Gastroesophageal sphincter (tissue), 4 donors: ENCODE results near the gene MPL. TPM values are rescaled to one million over a fixed set of nuclear protein-coding genes. Genes with fewer than 3 reads are reported as not detected.
"Not testable (repeated sequence)": the region's sequence is repeated elsewhere in the genome, so short reads cannot be mapped to it uniquely, and the experiment has no call there.

ENCODE experiments used
- ATAC-seq: fragments of 150-250 bp; one replicate; pipeline ENCODE4 v1.9.1; 2016; ENCODE audit warnings: mild to moderate bottlenecking, moderate library complexity
- H3K27ac ChIP-seq, 4 donors: fragments of 200-600 bp; sonication (generic) in 3 of 4; 1 replicate in 3 of 4; 2 replicates in 1 of 4; pipeline ENCODE4 v1.5.1; 2016 to 2019
- H3K27me3 ChIP-seq: fragments of 200-600 bp; sonication (generic); one replicate; pipeline ENCODE4 v1.5.1; 2019
- H3K36me3 ChIP-seq, 2 donors: fragments of 200-600 bp; sonication (generic); one replicate each; pipeline ENCODE4 v1.5.1; 2019; ENCODE audit warnings: control low read depth in 1 of 2
- H3K4me1 ChIP-seq, 3 donors: fragments of 200-600 bp; sonication (generic); 1 replicate in 2 of 3; 2 replicates in 1 of 3; pipeline ENCODE4 v1.5.1; 2016 to 2019; ENCODE audit warnings: control low read depth in 2 of 3
- H3K4me3 ChIP-seq, 2 donors: fragments of 200-600 bp; sonication (generic); one replicate each; pipeline ENCODE4 v1.5.1; 2019; ENCODE audit warnings: mild to moderate bottlenecking in 1 of 2, moderate library complexity in 1 of 2
- H3K9me3 ChIP-seq, 3 donors: fragments of 200-600 bp; sonication (generic); one replicate each; pipeline ENCODE4 v1.5.1; 2017 to 2019; ENCODE audit warnings: control low read depth in 2 of 3
- EP300 ChIP-seq: sonication (generic); formaldehyde crosslinking; IDR thresholded peaks from one replicate; pipeline ENCODE4 v1.6.1; 2017; ENCODE audit warnings: antibody characterized with exemption, mild to moderate bottlenecking
- POLR2A ChIP-seq, 2 donors: fragments of 450-650 bp; IDR thresholded peaks; one replicate each; pipeline ENCODE4 v1.6.1; 2017; ENCODE audit warnings: antibody characterized with exemption in 2 of 2, mild to moderate bottlenecking in 2 of 2, moderate library complexity in 1 of 2
- POLR2AphosphoS5 ChIP-seq: sonication (generic); formaldehyde crosslinking; IDR thresholded peaks from one replicate; pipeline ENCODE4 v1.6.1; 2017; ENCODE audit warnings: antibody characterized with exemption
- WGBS, 2 donors: methylation state at CpG; one replicate each; pipeline ENCODE4 v1.1.5; 2018; ENCODE audit warnings: low coverage in 1 of 2; 5-methylcytosine and 5-hydroxymethylcytosine counted together
- total RNA-seq, 4 donors: library from RNA; depleted of rRNA; stranded (reverse); fragments of >200 nt; gene quantifications; one replicate each; pipeline ENCODE4 v1.1.0, GENCODE V29; 2016
- TF ChIP-seq, protein P1 (sequence below), 4 experiments: fragments of 200-600 bp in 2 of 4; fragments of 450-650 bp in 2 of 4; sonication (generic) in 1 of 4; IDR thresholded peaks; one replicate each; pipeline ENCODE4 v1.5.1; 2017 to 2019; ENCODE audit warnings: antibody characterized with exemption in 4 of 4, mild to moderate bottlenecking in 2 of 4, moderate library complexity in 2 of 4

MPL gene
- total RNA-seq, 4 donors from 2014 or later, result 0.27 to 1.1 TPM; not detected in 2

DNA sequence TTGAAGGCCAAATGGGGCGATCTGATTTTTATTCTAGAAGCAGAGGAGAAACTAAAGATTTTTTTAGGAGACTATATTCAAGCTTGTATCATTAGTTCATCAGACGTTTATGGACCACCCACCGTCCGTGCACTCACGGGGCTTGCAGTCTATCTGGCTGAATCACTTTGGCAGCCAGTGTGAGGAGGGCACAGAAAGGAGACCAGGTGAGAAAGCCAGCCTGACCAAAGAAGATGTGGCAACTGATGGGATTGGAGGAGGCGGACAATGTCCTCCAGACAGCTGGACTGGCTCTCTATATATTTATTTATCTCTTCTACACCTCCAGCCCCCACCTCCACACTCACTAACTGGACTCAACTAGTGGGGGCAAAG, 31.0 kb downstream of the MPL start:
- peaks cover 6 to 47% (median 16%) of the 10 kb centered on the region in 3 donors for H3K4me1 ChIP-seq
- 4 to 20% methylated on average over 5 to 6 of the region's 6 CpGs for WGBS, 2 donors

DNA sequence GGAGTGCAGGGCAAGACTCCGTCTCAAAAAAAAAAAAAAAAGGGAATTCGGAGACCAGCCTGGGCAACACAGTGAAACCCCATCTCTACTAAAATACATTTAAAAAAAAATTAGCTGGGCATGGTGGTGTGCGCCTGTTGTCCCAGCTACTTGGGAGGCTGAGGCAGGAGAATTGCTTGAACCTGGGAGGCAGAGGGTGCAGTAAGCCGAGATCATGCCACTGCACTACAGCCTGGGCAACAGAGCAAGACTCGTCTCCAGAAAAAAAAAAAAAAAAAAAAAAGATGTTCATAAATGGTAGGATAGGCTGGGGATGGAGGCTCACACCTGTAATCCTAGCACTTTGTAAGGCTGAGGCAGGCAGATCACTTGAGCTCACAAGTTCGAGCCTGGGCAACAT, 32.2 kb downstream of the MPL start:
- not testable (repeated sequence) for ATAC-seq, H3K27ac ChIP-seq, H3K9me3 ChIP-seq, H3K4me3 ChIP-seq, H3K27me3 ChIP-seq
- 100% methylated on average over 1 to 5 of the region's 6 CpGs for WGBS, 2 donors
- Histone ChIP-seq H3K4me1 (peaks cover 6 to 49% (median 16%) of the 10 kb centered on the region in 3 donors), H3K36me3 (peaks cover 0 to 27% of the 10 kb centered on the region in 2 donors)

More for the DNA sequence above, 31.0 kb downstream of the MPL start:
- peaks cover 0 to 30% of the 10 kb centered on the region in 2 donors for H3K36me3 ChIP-seq
- TF ChIP-seq EP300 (no peak), POLR2A (IDR thresholded peaks at IDR 0.05) (no peak), POLR2AphosphoS5 (no peak)
- TF ChIP-seq, protein P1, sequence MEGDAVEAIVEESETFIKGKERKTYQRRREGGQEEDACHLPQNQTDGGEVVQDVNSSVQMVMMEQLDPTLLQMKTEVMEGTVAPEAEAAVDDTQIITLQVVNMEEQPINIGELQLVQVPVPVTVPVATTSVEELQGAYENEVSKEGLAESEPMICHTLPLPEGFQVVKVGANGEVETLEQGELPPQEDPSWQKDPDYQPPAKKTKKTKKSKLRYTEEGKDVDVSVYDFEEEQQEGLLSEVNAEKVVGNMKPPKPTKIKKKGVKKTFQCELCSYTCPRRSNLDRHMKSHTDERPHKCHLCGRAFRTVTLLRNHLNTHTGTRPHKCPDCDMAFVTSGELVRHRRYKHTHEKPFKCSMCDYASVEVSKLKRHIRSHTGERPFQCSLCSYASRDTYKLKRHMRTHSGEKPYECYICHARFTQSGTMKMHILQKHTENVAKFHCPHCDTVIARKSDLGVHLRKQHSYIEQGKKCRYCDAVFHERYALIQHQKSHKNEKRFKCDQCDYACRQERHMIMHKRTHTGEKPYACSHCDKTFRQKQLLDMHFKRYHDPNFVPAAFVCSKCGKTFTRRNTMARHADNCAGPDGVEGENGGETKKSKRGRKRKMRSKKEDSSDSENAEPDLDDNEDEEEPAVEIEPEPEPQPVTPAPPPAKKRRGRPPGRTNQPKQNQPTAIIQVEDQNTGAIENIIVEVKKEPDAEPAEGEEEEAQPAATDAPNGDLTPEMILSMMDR (IDR thresholded peaks at IDR 0.05), result no peak
- peak overlapping the region; percentile 35 to 96 (median 96) for H3K27ac ChIP-seq
- no peaks in the 10 kb centered on the region for H3K9me3 ChIP-seq
- no peak for ATAC-seq
- no peaks in the 10 kb centered on the region for H3K27me3 ChIP-seq
- H3K4me3 ChIP-seq, result peak overlapping the region; percentile 85 to 94

DNA sequence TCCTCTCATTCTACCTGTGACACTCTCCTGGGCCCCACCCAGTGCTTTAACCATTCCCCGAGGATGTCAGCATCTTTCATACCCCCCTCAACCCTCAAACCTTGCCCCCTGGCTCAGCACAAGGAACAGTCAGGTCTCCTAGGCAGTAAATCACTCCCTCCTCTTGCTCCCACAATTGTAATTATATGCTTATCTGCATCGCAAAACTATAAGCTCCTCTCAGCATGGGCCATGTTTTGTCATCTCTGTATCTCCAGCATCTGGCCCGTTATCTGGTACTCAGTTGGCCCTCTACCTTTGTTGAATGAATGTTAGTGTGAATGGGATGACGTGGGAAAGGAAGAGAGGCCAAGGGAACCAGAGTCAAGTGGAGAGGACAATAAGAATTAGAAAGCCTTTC, 32.9 kb downstream of the MPL start:
- peaks cover 6 to 44% (median 16%) of the 10 kb centered on the region in 3 donors for H3K4me1 ChIP-seq
- no peak overlapping the region for H3K27ac ChIP-seq
- H3K27me3 ChIP-seq, result no peaks in the 10 kb centered on the region
- WGBS, 2 donors, result 77 to 86% methylated on average over 3 to 4 of the region's 4 CpGs
- H3K36me3 ChIP-seq, result peaks cover 0 to 19% of the 10 kb centered on the region in 2 donors
- TF ChIP-seq POLR2A (IDR thresholded peaks at IDR 0.05), result no peak
- TF ChIP-seq EP300, result no peak
- TF ChIP-seq, protein P1 (IDR thresholded peaks at IDR 0.05), result no peak
- TF ChIP-seq POLR2AphosphoS5, result no peak
- H3K4me3 ChIP-seq, result no peak overlapping the region
- ATAC-seq, result no peak
- no peaks in the 10 kb centered on the region for H3K9me3 ChIP-seq

DNA sequence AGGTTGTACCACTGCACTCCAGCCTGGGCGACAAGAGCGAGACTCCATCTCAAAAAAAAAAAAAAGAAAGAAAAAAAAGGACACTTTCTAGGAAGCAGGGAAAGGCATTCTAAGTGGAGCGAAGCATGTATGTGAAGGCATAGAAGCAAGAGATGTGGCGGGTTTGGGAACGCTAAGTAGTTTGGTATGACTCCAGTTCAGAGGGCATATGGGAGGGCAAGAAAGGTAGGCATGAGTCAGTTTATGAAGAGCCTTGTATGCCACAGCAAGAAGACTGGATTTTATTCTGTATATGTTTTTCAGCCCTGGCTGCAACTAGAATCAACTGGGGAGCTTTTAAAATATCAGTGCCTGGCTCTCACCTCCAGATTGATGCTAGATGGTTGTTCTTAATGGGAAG, 34.6 kb downstream of the MPL start:
- WGBS, 2 donors, result 89 to 96% methylated on average over 3 of the region's 5 CpGs
- TF ChIP-seq, protein P1 (IDR thresholded peaks at IDR 0.05), result no peak
- no peak for TF ChIP-seq EP300
- TF ChIP-seq POLR2A (IDR thresholded peaks at IDR 0.05), result no peak
- no peak for TF ChIP-seq POLR2AphosphoS5
- peak overlapping the region in 2 of 4 donors; percentile 32 to 43 for H3K27ac ChIP-seq
- no peak overlapping the region for H3K4me3 ChIP-seq
- no peaks in the 10 kb centered on the region for H3K9me3 ChIP-seq
- peaks cover 0 to 27% (median 6%) of the 10 kb centered on the region in 3 donors for H3K4me1 ChIP-seq
- peaks cover 0 to 17% of the 10 kb centered on the region in 2 donors for H3K36me3 ChIP-seq
- H3K27me3 ChIP-seq, result no peaks in the 10 kb centered on the region
- no peak for ATAC-seq

DNA sequence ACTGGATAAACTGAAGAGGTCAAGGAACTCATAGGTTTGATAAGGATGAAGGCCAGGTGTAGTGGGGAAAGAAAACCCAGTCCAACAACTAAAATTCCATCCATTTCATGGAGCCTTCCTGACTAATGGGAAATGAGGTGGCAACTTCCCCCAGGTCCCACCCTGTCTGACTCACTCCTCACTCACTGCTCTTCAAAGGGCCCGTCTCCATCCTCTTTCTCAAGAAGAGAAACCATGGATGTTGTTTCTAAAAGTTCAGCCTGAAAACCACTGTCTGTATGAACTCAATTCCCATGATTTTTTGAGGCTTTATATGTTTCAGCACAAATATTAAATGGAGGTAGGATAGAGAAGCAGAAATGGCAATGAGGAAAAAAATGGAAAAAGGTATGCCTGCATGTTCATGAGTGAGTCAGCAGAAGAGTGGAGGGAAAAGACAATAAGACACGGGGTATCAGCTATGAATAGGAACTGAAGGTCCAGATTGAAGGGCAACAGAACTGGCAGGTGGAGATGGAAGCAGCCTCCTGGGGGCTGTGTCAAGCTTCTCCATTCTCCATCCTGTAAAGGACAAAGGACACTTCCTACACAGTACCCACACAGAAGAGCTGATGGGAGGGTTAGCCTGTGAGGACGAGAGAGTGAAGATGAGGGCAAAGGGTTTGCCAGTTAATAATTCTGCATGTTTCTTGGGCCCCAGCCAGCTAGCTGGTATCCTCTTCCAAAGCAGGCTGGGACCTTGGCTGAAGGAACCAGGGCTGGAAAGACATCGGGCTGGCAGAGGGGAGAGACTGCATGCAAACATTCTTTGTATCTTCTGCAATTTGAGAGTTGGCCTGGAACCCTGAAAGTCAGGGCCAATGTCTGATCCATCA, 35.7 kb downstream of the MPL start:
- no peak overlapping the region for H3K4me3 ChIP-seq
- no peak for ATAC-seq
- WGBS, 2 donors, result 31 to 81% methylated on average over 3 to 4 of the region's 4 CpGs
- peaks cover 0 to 17% of the 10 kb centered on the region in 2 donors for H3K36me3 ChIP-seq
- TF ChIP-seq POLR2A (IDR thresholded peaks at IDR 0.05) (no peak), POLR2AphosphoS5 (no peak), EP300 (no peak)
- TF ChIP-seq, protein P1 (IDR thresholded peaks at IDR 0.05), result no peak
- no peaks in the 10 kb centered on the region for H3K9me3 ChIP-seq
- H3K27ac ChIP-seq, result peak overlapping the region in 2 of 4 donors; percentile 32 to 63
- H3K27me3 ChIP-seq, result no peaks in the 10 kb centered on the region
- peaks cover 0 to 27% (median 6%) of the 10 kb centered on the region in 3 donors for H3K4me1 ChIP-seq
